HG03439 (cell line): ENCODE measurements around the gene FXYD3.
"Not testable (repeated sequence)": the region's sequence is repeated elsewhere in the genome, so short reads cannot be mapped to it uniquely, and the experiment has no call there.

Source experiments
- ATAC-seq: cut with Tn5 transposase; IDR thresholded peaks from one replicate; pipeline ENCODE4 v1.9.1; 2021; ENCODE audit warnings: mild to moderate bottlenecking, moderate library complexity; ENCODE audit not compliant: unreplicated experiment

FXYD3 gene

GRCh38 chr19:35140962-35141836, 25.6 kb downstream of the FXYD3 start:
- no peak for ATAC-seq

- ATAC-seq = no peak
Observed at GRCh38 chr19:35141837-35142605, 26.4 kb downstream of the FXYD3 start.

- no peak for ATAC-seq
Observed at GRCh38 chr19:35142606-35143230, 27.1 kb downstream of the FXYD3 start.

GRCh38 chr19:35143231-35143715, 27.6 kb downstream of the FXYD3 start, which contains the start of gene FXYD7:
TSS of gene FXYD7 (plus strand) at chr19:35143255. CDS start at chr19:35143334, 79 bp downstream.
- no peak for ATAC-seq

- no peak for ATAC-seq
Observed at GRCh38 chr19:35143818-35144217, 28.2 kb downstream of the FXYD3 start.

- ATAC-seq = no peak
Observed at GRCh38 chr19:35144259-35144599, 28.6 kb downstream of the FXYD3 start.

GRCh38 chr19:35144600-35145436, 29.2 kb downstream of the FXYD3 start:
- ATAC-seq = no peak

GRCh38 chr19:35146746-35147459, 31.3 kb downstream of the FXYD3 start:
- no peak for ATAC-seq

- ATAC-seq = no peak
Observed at GRCh38 chr19:35149463-35149862, 33.8 kb downstream of the FXYD3 start.

GRCh38 chr19:35150445-35150844, 34.8 kb downstream of the FXYD3 start:
- no peak for ATAC-seq

- ATAC-seq = no peak
Observed at GRCh38 chr19:35151273-35152065, 35.8 kb downstream of the FXYD3 start.

GRCh38 chr19:35153129-35153522, 37.5 kb downstream of the FXYD3 start:
- ATAC-seq = not testable (repeated sequence)

GRCh38 chr19:35153701-35154524, 38.3 kb downstream of the FXYD3 start:
- no peak for ATAC-seq

GRCh38 chr19:35154525-35155406, 39.1 kb downstream of the FXYD3 start, which contains the start of gene FXYD5:
TSS of gene FXYD5 (plus strand) at chr19:35154735. CDS start at chr19:35155551, 816 bp downstream.
- no peak for ATAC-seq

- ATAC-seq = no peak
Observed at GRCh38 chr19:35155441-35155840, 39.8 kb downstream of the FXYD3 start.

GRCh38 chr19:35155981-35156672, 40.5 kb downstream of the FXYD3 start:
- ATAC-seq = no peak

GRCh38 chr19:35156673-35157014, 41.0 kb downstream of the FXYD3 start:
- no peak for ATAC-seq
